ENCODE data around the gene RNF186. TPM values are rescaled to one million over a fixed set of nuclear protein-coding genes. Genes with fewer than 3 reads are reported as not detected.

Gene RNF186, protein sequence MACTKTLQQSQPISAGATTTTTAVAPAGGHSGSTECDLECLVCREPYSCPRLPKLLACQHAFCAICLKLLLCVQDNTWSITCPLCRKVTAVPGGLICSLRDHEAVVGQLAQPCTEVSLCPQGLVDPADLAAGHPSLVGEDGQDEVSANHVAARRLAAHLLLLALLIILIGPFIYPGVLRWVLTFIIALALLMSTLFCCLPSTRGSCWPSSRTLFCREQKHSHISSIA
- total RNA-seq, result not detected in 2 replicates

DNA sequence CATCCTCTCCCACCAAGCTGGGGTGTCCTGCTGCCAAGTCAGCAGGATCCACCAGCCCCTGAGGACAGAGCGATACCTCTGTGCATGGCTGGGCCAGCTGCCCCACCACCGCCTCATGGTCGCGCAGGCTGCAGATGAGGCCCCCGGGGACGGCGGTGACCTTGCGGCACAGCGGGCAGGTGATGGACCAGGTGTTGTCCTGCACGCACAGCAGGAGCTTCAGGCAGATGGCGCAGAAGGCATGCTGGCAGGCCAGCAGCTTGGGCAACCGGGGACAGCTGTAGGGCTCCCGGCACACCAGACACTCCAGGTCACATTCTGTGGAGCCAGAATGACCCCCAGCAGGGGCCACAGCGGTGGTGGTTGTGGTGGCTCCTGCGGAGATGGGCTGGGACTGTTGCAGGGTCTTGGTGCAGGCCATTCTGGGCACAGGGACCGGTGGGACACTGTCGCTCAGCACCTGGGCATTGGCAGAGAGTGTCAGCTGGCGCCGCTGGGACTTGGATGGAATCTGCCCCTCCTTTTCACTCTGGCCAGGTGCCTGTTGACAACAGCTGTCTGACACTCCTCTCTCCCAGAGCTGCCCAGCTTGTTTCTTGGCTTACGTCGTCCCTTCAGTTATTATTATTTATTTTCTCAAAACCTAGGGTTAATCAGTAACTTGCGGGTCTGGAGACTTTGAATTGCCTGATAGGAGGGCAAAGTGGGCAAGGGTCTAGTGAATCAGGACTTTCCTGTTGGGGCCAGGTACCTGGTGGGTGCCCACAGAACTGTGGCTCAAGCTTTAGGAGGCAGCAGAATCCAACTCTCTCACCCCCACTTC, at the start of gene RNF186:
TSS of gene RNF186 (minus strand) at position 603 of the 823 bp plus-strand sequence. CDS start at position 421, 182 bp downstream.

DNA sequence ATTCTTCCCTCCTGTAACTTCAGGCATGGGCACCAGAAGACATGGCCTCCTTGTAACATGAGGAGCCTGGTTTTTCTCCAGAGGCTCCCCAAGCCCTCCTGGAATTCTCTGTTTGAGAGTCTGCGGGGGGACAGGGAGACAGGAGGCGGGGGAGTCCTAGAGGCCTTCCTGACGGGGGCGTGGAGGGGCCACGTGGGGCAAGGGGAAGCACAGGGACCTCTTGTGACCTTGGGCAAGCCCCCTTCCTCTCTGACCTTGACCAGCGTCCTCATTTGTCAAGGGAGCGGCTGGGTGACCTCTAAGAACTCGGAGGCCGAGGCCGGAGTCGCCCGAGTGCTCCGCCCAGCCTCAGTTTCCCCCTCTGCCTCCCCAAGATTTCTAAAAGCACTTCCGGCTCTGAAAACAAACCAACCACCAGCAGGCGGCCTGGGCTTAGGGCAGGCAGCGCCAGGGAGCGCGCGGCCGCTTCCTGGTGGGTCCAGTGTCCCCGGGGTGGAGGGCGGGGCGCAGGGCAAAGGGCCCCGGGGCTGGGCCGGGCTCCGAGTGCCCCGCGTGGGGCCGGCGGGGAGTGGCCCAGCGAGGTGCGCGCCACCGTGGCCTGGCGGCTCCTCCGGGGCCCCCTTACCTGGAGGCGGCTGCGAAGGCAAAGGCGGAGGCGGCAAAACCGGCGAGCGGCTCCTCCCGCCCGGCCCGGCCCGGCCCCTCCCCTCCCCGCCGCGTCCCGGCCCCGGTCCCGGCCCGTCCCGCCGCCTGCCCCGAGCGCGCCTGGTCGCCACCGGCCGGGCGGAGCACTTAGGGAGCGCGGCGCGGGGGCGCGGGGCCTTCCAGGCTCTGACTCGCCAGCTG, 15.6 kb downstream of the RNF186 start, which contains the start of gene TMCO4:
TSS of gene TMCO4 (minus strand) at position 687 of the 846 bp plus-strand sequence. CDS start 19,158 bp downstream, outside the sequence.

Other genes with a start within 250 kb of the RNF186 start
- gene NBL1, start 171.0 kb downstream of the RNF186 start, total RNA-seq, result 70.7 and 105 TPM in 2 replicates
- gene HTR6, start 150.4 kb downstream of the RNF186 start, total RNA-seq, result 0.12 TPM in 1 of 2 replicates, not detected in the other
- gene TMCO4, start 15.4 kb downstream of the RNF186 start, total RNA-seq, result 28.3 and 30.7 TPM in 2 replicates
- 3.2 and 4.9 TPM in 2 replicates for gene OTUD3, start 67.1 kb upstream of the RNF186 start, total RNA-seq
- gene PLA2G2E, start 108.3 kb upstream of the RNF186 start, total RNA-seq, result not detected in 2 replicates
- not detected in 2 replicates for gene PLA2G2A, start 164.3 kb upstream of the RNF186 start, total RNA-seq